Epidermal melanocyte (primary cell): Measurements from ENCODE around the gene MPIG6B.

Experiments
- DNase-seq: peaks from one replicate; pipeline ENCODE4 v3.0.0; 2011; ENCODE audit warnings: low spot score; ENCODE audit not compliant: insufficient read length

The MPIG6B gene

DNA sequence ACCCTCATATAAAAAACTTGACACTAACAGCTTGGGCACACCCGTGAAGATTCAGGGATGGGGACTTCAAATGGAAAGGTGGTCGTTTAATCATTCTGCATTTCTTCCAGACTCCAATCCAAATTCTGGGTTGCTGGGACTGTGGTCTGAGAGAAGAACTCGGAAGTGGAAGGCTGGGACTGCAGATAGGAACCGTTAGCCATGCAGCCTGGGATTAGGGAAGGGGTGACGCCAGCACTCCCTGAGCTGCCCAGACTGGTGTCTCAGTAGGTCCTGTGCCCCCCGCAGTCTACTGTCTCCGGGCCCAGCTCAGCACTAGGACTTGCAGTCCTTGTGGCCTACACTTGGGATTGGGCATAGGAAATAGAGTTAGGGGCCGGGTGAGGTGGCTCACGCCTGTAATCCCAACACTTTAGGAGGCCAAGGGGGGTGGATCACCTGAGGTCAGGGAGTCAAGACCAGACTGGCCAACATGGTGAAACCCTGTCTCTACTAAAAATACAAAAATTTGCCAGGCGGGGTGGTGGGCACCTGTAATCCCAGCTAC is 13.7 kb downstream of the MPIG6B start:
- no peak for DNase-seq

DNA sequence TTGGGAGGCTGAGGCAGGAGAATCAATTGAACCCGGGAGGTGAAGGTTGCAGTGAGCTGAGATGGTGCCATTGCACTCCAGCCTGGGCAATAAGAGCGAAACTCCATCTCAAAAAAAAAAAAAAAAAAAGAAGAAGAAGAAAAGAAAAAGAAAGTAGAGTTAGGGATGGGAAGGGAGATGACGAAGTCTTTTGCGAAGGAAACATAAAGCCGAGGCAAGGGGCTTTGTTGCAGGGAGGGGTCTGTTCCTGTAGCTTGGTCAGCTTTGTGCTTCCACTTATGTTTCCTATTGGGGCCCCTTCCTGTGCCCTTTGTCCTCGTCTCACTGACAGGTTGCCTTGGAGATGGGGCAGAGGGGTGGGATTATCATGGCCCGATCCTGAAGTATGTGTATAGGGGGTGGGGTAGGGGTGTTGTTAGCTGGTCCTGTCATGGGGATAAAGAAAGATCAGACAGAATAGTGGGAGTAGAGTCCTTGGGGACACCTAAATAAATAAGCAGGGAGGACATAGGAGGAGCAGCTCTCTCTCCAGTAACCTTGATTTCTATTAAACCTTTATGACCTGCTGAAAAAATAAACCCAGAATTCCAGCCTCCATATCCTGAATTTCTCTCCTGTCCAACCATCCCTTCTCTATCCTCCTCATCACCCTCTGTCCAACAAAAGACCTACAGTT is 14.3 kb downstream of the MPIG6B start:
- DNase-seq = no peak

DNA sequence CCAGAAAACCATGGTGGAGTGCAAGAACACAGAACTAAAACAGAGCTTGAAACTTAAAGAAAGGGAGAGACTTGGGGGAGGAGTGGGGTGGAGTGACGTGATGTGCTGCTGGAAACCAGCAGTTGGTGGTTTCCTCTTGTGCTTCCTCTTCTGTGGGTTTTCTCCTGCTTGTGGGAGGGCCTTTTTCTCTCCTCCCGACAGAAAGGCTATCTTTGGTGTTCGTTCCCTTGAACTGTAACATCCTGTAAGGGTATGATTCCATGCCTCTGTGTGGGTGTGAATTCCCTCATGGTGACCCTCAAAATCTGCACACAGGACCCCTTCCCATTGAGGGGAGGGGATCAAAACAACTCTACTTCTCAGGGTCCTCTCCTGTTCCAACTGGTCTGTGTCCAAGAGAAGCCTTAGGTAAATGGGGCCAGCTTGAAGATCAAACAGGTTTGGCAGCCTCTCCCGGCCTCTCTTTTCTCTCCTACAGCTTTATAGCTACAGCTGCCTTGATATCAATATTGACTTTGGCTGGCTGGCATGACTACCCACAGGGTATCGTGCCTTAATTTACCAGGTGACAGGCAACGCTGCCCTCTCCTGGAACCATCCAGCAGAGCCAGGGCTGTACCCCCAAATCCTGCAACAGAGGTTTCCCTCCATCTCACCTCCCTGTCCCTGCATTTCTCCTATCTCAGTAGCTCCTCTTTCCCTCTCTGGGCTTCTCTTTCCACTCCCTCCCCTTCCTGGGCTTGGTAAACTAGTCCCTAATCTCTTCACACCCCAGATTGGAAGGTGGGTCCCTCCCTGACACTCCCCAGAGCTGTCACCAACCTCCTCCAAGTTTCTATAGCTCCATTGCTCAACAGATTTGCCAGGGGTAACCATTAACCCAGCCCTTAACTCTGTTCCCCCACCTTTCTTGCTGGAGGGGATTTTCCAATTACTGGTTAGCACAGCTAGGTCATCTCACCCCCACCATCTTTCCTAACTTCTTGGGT is 15.1 kb downstream of the MPIG6B start:
- peak; percentile 81 for DNase-seq

- DNase-seq = peak; percentile 92
Measured at GRCh38 chr6:31739639-31740396, 16.6 kb downstream of the MPIG6B start, which contains the start of gene MSH5. Gene MSH5 (plus strand): TSS chr6:31740005. CDS start chr6:31740467, 462 bp downstream.

GRCh38 chr6:31740397-31741223 is 17.4 kb downstream of the MPIG6B start:
- no peak for DNase-seq

- no peak for DNase-seq
Measured at GRCh38 chr6:31741815-31742214, 18.6 kb downstream of the MPIG6B start.

DNA sequence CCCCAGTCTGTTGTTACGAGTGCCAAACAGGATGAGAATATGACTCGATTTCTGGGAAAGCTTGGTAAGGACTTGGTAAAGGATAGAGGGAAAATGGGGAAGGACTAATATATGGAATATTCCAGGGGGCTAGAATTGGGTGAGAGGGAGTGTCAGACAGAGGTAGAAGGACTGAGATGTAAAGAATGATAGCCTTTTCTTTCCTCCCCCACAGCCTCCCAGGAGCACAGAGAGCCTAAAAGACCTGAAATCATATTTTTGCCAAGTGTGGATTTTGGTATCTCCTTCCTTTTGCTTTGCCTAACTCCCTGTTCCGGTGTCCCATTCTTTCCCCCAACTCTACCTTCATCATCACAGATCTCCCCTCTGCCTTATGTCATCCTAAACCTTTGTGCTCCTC is 19.7 kb downstream of the MPIG6B start:
- no peak for DNase-seq

DNA sequence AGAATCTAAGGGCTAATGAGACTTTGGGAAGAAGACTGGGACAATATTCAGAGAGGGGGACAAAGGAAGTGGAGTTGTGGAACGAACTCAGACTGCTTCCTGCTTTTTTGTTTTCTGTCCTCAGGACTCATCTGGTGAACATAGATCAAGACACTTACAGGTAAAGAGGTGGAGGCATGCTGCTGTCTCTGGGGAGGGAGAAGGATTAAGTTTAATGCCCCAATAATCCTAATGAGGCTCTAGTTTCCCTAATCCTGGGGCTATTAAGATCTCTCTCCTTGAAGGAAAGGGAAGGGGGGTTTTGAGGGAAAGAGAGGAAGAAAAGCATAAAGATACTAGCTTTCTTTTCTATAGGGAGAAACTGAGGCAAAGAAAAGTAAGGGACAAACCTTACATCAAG is 21.2 kb downstream of the MPIG6B start:
- DNase-seq = no peak

GRCh38 chr6:31749301-31750036 is 26.3 kb downstream of the MPIG6B start:
- no peak for DNase-seq

GRCh38 chr6:31750411-31751022 is 27.3 kb downstream of the MPIG6B start:
- DNase-seq = no peak

GRCh38 chr6:31752739-31753319 is 29.7 kb downstream of the MPIG6B start:
- no peak for DNase-seq

DNA sequence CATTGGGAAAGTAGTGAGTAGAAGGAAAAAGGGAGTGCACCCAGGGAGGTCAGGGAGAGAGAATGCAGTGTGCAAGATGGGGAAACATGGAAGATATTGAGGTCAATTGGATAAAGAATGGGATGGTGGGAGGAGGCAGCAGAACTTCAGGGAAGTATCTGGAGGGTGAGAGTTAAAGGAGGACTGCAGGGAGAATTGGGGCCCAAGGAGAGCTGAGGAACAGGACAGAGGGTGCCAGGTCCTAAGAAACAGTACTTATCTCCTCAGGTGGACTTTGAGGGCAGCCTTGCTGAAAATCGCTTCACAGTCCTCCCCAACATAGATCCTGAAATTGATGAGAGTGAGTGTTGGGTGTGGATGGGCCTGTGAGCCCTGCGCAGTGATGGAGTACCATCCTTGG is 35.1 kb downstream of the MPIG6B start:
- DNase-seq = no peak

- DNase-seq = no peak
Measured at GRCh38 chr6:31760790-31761189, 37.6 kb downstream of the MPIG6B start.

DNA sequence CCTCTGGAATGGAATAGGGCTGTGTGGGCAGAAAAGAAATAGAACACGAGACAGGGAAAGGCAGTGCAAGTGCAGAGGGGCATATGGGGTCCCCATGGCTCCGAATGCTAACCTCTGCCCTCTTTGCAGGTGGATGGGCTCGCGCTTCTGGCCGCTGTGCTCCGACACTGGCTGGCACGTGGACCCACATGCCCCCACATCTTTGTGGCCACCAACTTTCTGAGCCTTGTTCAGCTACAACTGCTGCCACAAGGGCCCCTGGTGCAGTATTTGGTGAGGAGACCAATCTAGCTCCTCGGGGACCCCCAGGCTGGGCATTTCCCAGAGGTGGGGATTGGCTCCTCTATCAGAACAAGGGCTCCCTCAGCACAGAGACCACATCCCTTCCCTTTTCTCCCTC is 38.2 kb downstream of the MPIG6B start:
- no peak for DNase-seq

- no peak for DNase-seq
Measured at GRCh38 chr6:31762356-31762755, 39.2 kb downstream of the MPIG6B start, which contains the start of gene SAPCD1. Gene SAPCD1 (plus strand): TSS chr6:31762656. CDS start chr6:31763055, 399 bp downstream.

GRCh38 chr6:31762878-31763618 is 39.9 kb downstream of the MPIG6B start:
- DNase-seq = no peak

DNA sequence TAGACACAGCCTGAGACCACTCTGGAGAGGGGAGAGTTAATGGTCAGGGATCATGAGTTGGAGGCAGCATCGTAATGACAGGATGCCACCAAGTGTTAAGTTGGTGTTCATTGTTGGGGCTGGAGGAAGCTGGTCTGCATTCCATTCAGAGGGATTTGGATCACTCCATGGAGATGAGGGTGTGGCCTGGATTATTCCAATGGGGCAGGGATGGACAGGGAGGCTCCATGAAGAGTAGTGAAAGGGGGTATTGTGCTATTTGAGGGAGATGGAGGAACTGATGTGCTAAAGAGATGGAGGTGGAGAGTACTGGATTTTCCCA is 40.4 kb downstream of the MPIG6B start:
- DNase-seq = peak; percentile 89

DNA sequence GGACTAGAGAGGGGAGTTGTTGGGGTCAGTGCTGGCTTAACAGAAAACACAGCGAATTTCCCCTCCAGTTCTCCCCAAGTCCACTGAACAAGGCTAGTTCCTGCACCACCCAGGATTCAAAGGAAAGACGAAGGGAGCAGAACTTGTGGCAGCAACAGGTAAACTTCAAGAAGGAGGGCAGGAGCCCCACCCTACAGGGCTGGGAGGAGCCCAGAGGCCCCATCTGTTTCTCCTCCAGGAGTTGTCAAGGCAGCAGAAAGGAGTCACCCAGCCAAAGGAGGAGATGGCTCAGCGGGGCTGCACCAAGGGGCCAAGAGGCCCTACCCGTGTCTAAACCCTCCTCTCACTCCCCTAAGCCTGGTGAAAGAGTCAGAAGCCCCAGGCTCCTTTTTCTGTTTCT is 41.0 kb downstream of the MPIG6B start:
- no peak for DNase-seq
